Activated CD4-positive, alpha-beta T cell treated with anti-CD3 and anti-CD28 coated beads, Interleukin-2, amount 50 U/mL, for 48 hours (primary cell): ENCODE measurements around the gene AFMID.
"Not testable (repeated sequence)": the region's sequence is repeated elsewhere in the genome, so short reads cannot be mapped to it uniquely, and the experiment has no call there.

Experiments
- DNase-seq, 2 experiments: peaks; one replicate each; pipeline ENCODE4 v3.0.0-alpha.2; 2020

Gene AFMID, protein sequence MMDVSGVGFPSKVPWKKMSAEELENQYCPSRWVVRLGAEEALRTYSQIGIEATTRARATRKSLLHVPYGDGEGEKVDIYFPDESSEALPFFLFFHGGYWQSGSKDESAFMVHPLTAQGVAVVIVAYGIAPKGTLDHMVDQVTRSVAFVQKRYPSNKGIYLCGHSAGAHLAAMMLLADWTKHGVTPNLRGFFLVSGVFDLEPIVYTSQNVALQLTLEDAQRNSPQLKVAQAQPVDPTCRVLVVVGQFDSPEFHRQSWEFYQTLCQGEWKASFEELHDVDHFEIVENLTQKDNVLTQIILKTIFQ

DNA sequence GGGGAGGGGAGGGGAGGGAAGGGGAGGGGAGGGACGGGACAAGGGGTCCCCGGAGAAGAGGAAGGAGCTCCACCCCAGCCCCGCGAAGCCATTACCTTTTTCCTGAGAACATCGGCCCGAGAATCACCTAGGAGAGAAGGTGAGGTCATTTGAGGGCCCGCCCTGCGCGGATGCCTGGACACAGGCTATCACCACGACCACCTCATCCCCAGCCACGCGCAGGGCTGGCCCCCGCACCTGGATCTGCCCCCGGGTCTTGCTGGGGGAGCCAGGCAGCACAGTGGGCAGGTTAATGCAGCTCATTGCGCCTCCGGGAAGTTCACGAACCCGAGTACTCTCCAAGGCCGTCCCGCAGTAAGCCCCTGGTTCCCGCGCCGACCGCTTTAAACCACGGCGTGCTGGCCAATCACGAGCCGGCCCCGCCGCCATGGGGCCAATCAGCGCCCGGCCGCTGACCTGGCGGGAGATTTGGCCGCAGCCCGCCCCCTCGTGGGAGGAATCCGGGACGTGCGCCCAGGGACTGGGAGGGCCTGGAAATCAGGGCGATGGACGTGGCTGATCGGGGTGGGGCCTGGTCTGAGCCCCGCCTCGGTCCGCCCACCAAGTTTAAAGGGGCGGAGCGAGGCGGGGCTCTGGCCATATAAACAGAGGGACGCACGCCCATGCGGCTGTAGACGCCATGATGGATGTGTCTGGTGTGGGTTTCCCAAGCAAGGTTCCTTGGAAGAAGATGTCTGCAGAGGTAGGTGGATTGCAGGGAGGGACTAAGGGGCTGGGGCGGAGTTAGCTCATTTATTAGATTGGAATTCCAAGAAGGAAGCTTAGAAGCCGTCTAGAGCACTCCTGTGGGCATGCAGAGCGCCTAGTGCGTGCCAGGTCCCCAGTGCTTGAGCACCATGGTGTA, at the start of gene AFMID, which contains the start of gene TK1:
Gene AFMID, plus strand, starts transcription at position 671 of the 904 bp plus-strand sequence. Its CDS starts 9 bp downstream, at position 680.
Gene TK1, minus strand, starts transcription at position 361 of the 904 bp plus-strand sequence. Its CDS starts 58 bp downstream, at position 303.
- peak; percentile 97 to 98 for DNase-seq

DNA sequence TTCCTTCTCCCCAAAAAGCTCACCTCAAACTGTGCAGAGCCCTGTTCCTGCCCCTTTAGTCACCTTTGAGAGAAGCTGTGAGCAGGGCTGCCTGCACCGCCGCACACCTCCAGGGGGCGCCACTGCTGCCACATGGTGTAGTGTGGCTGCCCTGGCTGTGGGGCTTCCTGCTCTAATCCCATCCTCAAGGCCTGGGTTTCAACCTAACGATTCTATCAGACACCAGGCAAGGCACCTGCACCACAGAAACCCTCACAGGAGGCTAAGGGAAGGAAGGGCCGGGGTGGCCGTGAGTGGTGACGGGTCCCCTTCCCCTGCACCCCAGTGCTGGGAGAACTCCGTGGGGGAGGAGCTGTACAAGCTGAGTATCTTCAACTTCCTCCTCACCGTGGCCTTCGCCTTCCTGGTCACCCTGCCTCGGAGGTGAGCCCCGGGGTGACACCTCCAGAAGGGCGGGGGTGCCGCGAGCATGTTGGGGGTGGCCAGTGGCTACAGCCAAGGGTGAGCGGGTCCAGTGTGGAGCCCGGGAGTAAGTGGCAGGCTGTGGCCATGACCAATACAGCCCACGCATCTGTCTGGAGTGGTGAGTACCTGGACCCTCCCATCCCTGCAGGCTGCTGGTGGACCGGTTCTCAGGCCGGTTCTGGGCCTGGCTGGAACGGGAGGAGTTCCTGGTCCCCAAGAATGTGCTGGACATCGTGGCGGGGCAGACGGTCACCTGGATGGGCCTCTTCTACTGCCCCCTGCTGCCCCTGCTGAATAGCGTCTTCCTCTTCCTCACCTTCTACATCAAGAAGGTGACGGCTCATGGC, 49.6 kb upstream of the AFMID start:
- peak; percentile 66 to 75 for DNase-seq

DNA sequence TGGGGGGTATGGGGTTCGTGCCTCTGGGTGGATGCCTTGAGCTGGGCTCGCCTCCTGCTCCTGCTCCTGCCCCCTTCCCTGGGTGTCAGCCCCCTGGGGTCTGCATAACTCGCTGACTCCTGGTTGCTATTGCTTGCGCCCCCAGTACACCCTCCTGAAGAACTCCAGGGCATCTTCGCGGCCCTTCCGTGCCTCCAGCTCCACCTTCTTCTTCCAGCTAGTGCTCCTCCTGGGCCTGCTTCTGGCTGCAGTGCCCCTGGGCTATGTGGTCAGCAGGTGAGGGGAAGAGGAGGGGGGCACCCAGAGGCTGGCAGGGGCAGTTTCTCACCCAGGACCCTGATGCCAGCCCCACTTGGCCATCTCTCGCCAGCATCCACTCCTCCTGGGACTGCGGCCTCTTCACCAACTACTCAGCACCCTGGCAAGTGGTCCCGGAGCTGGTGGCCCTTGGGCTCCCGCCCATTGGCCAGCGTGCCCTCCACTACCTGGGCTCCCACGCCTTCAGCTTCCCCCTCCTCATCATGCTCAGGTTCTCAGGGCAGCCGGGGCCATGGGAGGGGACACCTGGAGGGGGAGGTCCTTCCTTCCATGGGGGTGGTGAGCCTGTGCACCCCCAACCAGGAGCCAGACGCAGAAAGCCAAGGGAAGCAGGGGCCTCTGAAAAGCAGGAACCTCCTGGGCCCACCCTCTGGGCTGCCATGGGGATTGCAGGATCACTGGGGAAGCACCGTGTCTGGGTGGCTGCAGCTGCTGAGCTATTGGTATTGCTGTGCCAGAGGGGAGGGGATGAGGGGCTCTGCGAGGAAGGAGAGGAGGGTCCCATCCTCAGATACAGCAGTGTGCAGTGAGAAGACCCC, 48.7 kb upstream of the AFMID start:
- no peak for DNase-seq

DNA sequence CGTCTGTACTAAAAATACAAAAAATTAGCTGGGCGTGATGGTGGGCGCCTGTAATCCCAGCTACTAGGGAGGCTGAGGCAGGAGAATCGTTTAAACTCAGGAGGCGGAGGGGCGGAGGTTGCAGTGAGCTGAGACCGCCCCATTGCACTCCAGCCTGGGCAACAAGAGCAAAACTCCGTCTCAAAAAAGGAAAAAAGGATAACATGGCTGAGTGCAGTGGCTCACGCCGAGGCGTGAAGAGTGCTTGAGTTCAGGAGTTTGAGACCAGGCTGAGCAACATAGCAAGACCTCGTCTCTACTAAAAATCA, 47.3 kb upstream of the AFMID start:
- DNase-seq: not testable (repeated sequence)

DNA sequence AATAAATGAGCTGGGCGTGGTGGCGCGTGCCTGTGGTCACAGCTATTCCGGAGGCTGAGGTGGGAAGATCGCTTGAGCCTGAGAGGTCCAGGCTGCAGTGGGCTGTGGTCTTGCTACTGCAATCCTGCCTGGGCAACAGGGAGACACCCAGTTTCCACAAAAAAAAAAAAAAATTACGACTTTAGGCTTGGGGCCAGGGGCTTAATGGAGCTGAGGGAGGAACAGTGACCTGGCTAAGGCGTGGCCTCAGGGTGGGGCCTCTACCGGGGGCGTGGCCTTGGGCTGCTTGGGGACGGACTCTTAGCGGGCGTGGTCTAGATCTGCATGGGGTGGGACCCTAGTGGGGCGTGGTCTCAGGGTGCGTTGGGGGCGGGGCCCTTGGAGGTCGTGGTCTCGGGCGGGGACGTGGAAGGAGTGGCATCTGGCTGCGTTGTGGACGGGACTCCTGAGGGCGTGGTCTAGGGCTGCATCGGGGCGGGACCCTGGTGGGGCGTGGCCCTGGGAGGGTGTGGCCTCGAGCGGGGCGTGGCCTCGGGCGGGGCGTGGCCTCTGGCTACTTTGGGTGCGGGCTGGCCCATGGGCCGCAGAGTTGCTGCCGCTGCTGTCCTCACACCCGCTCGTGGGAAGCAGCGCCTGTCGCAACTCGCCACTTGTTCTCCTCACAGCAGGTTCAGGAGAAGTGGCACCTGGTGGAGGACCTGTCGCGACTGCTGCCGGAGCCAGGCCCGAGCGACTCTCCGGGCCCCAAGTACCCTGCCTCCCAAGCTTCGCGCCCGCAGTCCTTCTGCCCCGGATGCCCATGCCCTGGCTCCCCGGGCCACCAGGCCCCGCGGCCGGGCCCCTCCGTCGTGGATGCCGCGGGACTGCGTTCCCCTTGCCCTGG, 46.8 kb upstream of the AFMID start:
- DNase-seq: peak; percentile 97

DNA sequence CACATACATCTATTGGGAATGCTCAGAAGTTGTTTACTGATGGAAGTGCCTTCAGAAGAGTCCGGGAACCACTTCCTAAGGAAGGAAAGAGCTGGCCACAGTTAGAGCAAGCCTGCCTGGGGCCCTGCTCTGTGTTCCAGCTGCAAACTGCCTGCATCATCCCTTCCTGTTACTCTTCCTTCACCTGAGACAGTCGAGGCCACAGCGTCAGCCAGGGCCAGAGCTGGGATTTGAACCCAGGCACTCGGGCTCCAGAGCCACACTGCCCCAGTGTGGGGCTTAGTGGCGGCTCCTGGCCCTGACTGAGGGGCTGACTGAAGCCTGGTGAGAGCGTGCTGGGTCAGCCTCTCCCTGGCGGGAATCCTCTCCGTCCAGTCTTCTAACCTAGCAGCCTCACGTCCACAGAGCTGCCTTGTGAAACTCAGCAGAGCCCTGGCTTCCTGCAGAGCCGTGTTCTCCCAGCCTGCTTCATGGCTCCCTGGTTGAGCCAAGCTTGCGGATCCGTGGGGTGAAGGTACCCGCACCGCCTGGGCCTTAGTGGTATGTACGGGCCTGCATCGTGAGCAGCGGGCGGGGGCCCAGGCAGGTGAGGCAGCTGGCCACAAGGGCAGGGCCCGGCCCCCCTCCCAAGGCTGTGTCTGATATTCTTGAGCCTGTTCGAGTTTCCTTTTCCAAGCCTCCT, 45.6 kb upstream of the AFMID start:
- no peak for DNase-seq

DNA sequence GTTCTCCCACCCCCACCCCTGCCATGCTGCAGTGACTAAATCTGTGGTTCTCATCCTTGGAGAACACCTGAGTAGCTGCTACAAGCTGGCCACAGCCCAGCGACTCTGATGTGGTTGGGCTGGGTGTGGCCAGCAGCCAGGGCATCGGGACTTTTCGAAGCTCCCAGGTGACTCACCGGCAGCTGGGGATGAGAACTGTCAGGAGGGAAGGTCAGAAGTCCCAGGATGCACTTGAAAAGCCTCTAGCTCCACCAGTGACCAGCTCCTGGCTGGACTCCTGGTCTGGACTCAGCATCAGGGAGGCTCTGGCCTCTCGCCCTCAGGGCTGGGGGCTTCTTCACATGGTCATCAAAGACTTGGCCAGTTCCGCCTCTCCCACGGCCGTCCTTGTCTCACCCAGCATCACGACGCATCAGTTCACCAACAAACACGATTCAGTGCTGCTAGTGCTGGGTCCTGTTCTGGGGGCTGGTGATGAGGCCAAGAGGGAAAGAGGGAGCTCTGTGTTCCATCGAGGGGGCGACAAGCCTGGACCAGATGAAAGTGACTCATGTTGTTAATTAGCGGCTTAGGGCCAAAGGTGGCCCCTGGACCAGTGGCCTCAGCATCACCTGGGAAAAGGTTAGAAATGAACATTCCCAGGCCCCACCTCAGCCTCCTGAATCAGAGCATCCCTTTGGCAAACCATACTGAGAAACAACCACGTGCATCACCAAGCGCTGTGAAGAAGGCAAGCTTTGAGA, 44.9 kb upstream of the AFMID start:
- DNase-seq: peak in 1 of 2 experiments; percentile 39

DNA sequence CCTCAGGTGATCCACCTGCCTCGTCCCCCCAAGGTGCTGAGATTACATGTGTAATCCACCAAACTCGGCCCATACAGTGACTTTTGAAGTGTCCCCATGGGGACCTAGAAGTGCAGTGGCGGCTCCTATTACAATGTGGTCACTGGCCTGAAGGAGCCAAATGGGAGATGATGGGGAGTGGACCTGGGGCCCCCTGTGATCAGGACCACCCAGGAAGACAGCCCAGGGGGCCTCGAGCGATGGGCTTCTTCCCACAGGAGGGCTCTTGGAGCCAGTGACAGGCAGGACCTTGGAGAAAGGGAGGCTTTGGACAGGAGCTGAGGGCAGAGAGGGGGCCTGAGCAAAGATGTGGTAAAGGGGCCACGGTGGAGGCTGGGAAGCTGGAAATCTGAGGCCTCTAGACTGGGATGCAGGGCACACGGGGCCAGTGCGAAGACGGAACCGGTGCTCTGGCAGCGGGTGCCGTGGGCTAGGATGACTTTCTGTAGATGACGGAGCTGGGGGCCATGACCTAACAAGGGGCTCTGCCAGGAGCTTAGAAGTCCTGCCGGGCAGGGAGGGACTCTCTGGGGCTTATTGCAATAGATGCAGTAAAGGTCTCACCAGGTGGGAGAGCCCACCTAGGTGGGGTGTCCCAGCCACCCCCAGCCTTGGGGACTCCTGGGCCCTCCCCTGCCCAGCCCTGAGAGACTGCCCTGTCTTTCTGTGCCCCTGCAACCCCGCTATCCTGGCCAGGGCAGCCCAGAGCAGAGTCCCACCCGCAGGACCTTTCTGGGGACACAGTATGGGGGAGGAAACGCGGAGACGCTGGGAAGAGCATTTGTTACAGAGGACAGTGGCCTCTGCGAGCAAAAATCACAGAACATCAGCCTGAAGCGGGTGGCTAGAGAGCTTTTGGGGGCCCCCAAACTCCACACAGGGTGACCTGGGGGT, 43.7 kb upstream of the AFMID start:
- DNase-seq: no peak

DNA sequence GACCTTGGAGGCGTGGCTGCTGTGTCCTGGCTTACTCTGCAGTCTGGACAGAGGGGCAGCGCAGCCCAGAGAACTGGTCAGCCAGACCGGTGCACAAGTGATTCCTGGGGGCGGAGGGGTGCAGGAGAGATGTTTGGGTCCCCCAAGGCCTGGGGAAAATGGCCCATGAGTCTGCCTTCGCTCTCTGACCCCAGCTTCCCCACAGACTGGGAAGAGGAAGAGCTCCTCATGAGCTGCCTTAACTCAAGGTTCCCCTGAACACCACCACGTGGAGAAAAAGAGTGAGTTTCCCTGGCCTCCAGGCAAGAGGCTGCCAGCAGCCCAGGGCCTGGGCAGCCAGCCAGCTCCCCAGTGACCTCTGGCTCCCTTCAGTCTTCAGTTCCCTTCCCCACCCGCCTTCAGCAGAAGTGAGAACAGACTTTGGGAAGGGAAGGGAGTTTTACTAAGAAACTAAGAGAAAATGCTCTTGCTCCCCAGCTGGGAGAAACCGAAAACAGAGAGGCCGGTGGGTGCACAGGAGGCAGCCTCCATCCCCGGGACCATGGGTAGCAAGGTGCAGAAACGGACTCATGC, 42.9 kb upstream of the AFMID start:
- no peak for DNase-seq

DNA sequence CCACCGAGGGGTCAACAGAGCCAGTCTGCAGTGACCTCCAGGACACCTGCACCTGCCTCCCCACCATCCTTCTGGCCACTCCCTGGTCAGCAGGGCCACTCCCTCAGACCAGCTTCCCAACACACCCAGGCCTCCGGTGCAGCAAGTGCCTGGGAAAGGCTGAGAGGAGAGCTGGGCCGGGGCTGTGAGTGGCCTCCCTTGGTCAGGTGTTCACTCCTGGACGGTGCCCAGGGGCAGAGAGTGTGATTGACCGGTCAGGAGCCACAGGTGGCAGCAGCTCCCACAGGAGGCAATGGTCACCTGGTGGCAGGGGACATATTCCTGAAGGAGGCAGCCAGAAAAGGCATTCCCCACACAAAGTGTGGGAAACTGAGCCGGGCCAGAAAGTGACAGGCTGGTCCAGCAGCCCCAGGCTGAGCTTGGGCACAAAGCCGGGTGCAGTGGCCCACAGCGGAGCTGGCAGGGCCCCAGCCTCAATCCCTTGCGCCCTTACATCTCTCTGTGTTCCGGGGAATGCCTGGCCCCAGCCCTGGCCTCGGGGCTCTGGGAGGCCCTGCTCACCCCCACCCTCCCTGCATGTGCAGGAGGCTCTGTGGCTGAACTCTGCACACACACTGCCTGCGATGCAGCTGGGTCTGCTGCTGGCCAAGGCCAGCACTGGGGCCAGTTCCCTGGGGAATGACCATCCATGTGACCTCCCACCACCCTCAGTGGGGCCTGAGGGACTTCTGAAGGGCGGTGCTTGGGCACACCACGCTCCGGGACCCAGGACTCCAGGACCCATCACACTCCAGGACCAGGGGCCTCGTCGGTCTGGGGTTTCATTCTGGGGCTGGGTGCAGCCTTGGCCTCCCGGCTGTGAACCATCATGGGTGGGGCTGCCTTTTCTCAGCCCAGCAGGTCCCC, 42.2 kb upstream of the AFMID start:
- no peak for DNase-seq

DNA sequence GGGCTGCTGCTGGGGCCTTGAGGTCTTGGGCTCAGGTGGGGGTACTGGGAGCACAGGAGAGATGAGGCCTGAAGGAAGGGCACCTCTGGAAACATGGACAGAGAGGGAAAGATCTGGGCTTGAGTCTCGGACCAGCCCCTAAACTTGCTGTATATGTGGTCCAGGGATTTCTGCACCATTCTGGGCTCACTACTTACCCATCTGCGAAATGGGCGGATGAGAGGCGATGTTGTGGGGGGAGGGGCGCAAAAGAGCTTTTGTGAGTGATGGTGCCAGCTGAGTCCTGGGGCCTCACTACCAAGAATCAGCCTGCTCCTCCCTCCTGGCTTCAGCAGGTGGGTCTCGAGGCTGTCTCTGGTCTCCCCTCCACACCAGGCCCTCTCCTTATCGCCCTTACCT, 40.7 kb upstream of the AFMID start:
- DNase-seq: no peak

DNA sequence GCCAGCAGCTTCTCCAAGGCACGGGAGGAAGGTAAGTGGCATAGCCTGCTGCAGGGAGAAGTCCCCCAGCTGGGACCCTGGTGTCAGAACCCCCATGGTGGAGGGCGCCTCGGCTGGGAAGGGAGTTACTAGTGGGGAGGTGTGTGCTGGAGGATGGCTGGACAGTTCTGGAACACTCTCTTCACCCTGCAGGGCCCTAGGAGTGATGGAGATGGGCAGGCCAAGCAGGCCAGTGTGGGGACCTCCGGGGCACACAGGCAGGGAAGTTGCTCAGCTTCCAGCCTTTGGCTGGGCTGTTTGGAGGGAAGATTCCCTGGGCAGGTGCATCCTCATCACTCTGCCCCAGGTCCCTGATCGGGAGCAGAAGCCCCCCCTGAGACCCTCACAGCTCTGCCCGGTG, 40.3 kb upstream of the AFMID start:
- DNase-seq: no peak

DNA sequence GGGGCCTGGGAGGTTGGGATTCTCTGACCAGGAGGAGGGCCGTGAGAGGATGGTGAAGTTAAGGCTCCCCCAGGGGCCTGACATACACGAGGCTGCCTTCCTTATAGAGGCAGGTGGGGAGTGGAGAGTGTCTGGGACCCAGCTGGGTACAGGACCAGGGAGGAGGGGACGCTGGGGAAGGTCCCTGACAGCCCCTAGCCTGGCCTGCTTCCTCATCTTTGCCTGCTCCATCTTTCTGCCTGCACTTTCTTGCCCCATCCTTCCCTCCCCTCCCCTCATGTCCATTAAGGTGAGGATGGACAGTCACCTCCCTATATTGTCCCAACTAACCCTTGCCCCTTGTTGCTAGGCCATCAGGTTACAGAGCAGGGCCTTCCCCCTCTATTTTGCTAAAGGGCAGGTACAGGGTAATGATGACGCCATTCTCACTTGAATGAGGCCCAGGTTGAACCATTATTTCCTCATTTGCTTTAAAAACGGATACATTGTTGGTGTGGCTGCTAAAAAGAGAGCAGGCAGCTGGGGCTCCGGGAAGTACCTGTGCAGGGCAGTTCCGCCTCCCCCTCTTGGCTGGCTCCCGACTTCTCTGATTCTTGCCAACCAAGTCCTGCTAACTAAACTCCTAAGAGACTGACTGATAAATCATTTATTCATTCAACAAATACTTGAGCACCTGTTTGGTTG, 39.7 kb upstream of the AFMID start:
- no peak for DNase-seq

DNA sequence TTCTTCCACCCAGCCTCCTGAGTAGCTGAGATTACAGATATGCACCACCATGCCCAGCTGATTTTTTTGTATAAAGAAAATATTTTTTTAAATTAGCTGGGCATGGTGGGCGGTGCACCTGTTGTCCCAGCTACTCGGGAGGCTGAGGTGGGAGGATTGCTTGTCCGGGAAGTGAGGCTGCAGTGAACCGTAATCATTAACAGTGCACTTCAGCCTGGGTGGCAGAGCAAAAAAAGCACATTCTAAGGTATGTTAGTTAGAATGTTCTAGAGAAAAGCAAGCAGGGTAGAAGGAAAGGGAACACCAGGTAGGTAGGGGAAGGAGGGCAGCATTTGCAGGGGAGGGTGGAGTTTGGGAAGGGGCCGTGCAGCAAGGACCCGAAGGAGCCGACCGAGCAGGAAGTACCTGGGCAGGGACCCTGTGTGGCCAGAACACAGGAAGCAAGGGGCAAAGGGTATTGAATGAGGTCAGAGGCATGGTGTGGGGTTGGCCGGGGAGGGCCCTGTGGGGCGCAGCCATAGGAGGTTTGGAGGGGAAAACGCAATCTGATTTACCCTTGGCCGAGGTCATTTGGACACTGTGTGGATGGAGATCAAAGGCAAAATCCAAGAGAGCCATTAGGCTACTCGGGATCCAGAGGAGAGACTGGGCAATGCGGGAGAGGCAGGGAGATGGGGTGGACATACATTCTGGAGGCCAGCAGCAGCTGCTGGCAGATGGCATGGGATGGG, 38.7 kb upstream of the AFMID start:
- no peak for DNase-seq

DNA sequence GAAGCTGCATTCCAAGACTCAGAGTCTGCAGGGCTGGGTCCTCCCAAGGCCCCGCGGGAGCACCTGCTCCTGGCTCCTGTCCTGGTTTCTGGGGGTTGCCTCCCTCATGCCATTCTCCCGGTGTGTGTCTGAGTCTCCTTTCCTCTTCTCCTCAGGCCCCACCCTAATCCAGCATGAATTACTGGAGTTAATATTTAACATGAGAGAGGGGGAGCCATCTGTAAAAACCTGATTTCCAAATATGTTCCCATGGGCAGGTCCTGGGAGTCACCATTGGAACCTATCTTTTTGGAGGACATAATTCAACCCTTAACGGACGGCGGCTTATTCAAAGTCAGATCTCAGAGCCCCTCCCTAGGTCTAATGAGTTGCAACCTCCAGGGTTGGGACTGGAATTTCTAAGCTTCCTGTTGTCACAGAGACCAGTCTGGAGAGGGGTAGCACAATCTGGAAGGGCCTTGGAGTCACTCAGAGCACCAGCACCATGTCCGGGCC, 35.6 kb upstream of the AFMID start:
- DNase-seq: no peak
